DOHH2 (cell line): ENCODE results near the gene MOV10L1.
A peak's percentile ranks its signal among the peaks of the same experiment; 100 is the strongest.

Experiments
- H3F3A ChIP-seq: fragments of 200-600 bp; sonication (generic), shearing (Covaris generic); 2 replicates; pipeline ENCODE4 v1.6.0; 2016; ENCODE audit warnings: antibody characterized with exemption, mild to moderate bottlenecking; ENCODE audit not compliant: control insufficient read depth, insufficient read depth
- H3K27ac ChIP-seq: fragments of 200-600 bp; sonication (generic); 2 replicates; pipeline ENCODE4 v1.5.1; 2014; ENCODE audit warnings: low read depth, mild to moderate bottlenecking, low read length, moderate library complexity
- H3K27me3 ChIP-seq: fragments of 200-600 bp; sonication (generic); 2 replicates; pipeline ENCODE4 v1.6.1; 2014; ENCODE audit warnings: mild to moderate bottlenecking, low read length, mixed read lengths; ENCODE audit not compliant: control insufficient read depth
- H3K36me3 ChIP-seq: fragments of 200-600 bp; sonication (generic); 2 replicates; pipeline ENCODE4 v1.6.1; 2014; ENCODE audit warnings: mild to moderate bottlenecking, low read length, moderate library complexity, mixed read lengths; ENCODE audit not compliant: control insufficient read depth
- H3K4me1 ChIP-seq: fragments of 200-600 bp; sonication (generic); 2 replicates; pipeline ENCODE4 v1.6.1; 2014; ENCODE audit warnings: mild to moderate bottlenecking, low read length, mixed read lengths; ENCODE audit not compliant: control insufficient read depth
- H3K4me2 ChIP-seq: fragments of 200-600 bp; sonication (generic); 2 replicates; pipeline ENCODE4 v1.6.0; 2014; ENCODE audit warnings: mild to moderate bottlenecking, low read length, moderate library complexity
- H3K4me3 ChIP-seq: fragments of 200-600 bp; sonication (generic); 2 replicates; pipeline ENCODE4 v1.5.1; 2014; ENCODE audit warnings: mild to moderate bottlenecking, low read length, mixed read lengths
- H3K79me2 ChIP-seq: fragments of 200-600 bp; sonication (generic); 2 replicates; pipeline ENCODE4 v1.6.1; 2014; ENCODE audit warnings: mild to moderate bottlenecking, low read length, mixed read lengths; ENCODE audit not compliant: control insufficient read depth
- H3K9me2 ChIP-seq: fragments of 200-600 bp; sonication (generic); replicated peaks from 2 replicates; pipeline ENCODE4 v1.6.1; 2014; ENCODE audit warnings: mild to moderate bottlenecking, low read length, mixed read lengths; ENCODE audit not compliant: control insufficient read depth
- H3K9me3 ChIP-seq: fragments of 200-600 bp; sonication (generic); 2 replicates; pipeline ENCODE4 v1.6.1; 2014; ENCODE audit warnings: antibody characterized with exemption, low read length, mixed read lengths; ENCODE audit not compliant: control insufficient read depth, insufficient read depth
- H4K20me1 ChIP-seq: fragments of 200-600 bp; sonication (generic); 2 replicates; pipeline ENCODE4 v1.6.0; 2014; ENCODE audit warnings: low read depth, mild to moderate bottlenecking, antibody characterized with exemption, low read length, moderate library complexity; ENCODE audit not compliant: control insufficient read depth, insufficient read depth
- CTCF ChIP-seq: fragments of 200-600 bp; sonication (generic); IDR thresholded peaks from one replicate; pipeline ENCODE4 v1.5.1; 2014; ENCODE audit warnings: antibody characterized with exemption, mild to moderate bottlenecking, low read depth, low read length; ENCODE audit not compliant: poor library complexity, severe bottlenecking
- EZH2phosphoT487 ChIP-seq: fragments of 200-600 bp; sonication (generic); IDR thresholded peaks from 2 replicates; pipeline ENCODE4 v1.6.1; 2017; ENCODE audit warnings: borderline replicate concordance, mild to moderate bottlenecking, antibody characterized with exemption, low read length, moderate library complexity, mixed read lengths

MOV10L1 gene

GRCh38 chr22:50141891-50142363 lies 52.1 kb downstream of the MOV10L1 start:
- H3K27ac ChIP-seq, result no peak overlapping the region
- H3K36me3 ChIP-seq, result no peaks in the 10 kb centered on the region
- no peaks in the 10 kb centered on the region for H3F3A ChIP-seq
- H3K4me3 ChIP-seq, result no peak overlapping the region
- H3K9me2 ChIP-seq, result no peaks in the 10 kb centered on the region
- H3K9me3 ChIP-seq, result no peaks in the 10 kb centered on the region
- H3K27me3 ChIP-seq, result peaks cover 15% of the 10 kb centered on the region
- no peaks in the 10 kb centered on the region for H4K20me1 ChIP-seq
- TF ChIP-seq EZH2phosphoT487 (no peak), CTCF (peak; percentile 52)
- H3K4me2 ChIP-seq, result no peak overlapping the region
- H3K79me2 ChIP-seq, result no peaks in the 10 kb centered on the region
- no peaks in the 10 kb centered on the region for H3K4me1 ChIP-seq

- no peaks in the 10 kb centered on the region for H3K9me3 ChIP-seq
- no peaks in the 10 kb centered on the region for H3K4me1 ChIP-seq
- H3K4me3 ChIP-seq, result no peak overlapping the region
- no peaks in the 10 kb centered on the region for H3K36me3 ChIP-seq
- H3K79me2 ChIP-seq, result no peaks in the 10 kb centered on the region
- no peaks in the 10 kb centered on the region for H3K9me2 ChIP-seq
- H3K4me2 ChIP-seq, result no peak overlapping the region
- TF ChIP-seq EZH2phosphoT487, result no peak
- no peak for TF ChIP-seq CTCF
- H3F3A ChIP-seq, result no peaks in the 10 kb centered on the region
- no peaks in the 10 kb centered on the region for H4K20me1 ChIP-seq
- H3K27ac ChIP-seq, result no peak overlapping the region
- peaks cover 15% of the 10 kb centered on the region for H3K27me3 ChIP-seq
Observed at GRCh38 chr22:50143096-50143495, 53.3 kb downstream of the MOV10L1 start.

- H3K4me3 ChIP-seq, result no peak overlapping the region
- no peak overlapping the region for H3K27ac ChIP-seq
- H3F3A ChIP-seq, result no peaks in the 10 kb centered on the region
- H3K36me3 ChIP-seq, result no peaks in the 10 kb centered on the region
- H3K9me2 ChIP-seq, result no peaks in the 10 kb centered on the region
- no peaks in the 10 kb centered on the region for H4K20me1 ChIP-seq
- H3K27me3 ChIP-seq, result peaks cover 15% of the 10 kb centered on the region
- H3K4me2 ChIP-seq, result no peak overlapping the region
- TF ChIP-seq CTCF (peak; percentile 8), EZH2phosphoT487 (no peak)
- peaks cover 3% of the 10 kb centered on the region for H3K4me1 ChIP-seq
- H3K9me3 ChIP-seq, result no peaks in the 10 kb centered on the region
- H3K79me2 ChIP-seq, result no peaks in the 10 kb centered on the region
Observed at GRCh38 chr22:50144005-50144614, 54.3 kb downstream of the MOV10L1 start.
